GM12892 (cell line): ENCODE results near the gene DOCK6.
"Not testable (repeated sequence)": the region's sequence is repeated elsewhere in the genome, so short reads cannot be mapped to it uniquely, and the experiment has no call there.

Experiments used
- POLR2A ChIP-seq: IDR thresholded peaks from 2 replicates; pipeline ENCODE4 v1.6.1; 2011; ENCODE audit warnings: low read depth, low read length, control low read depth
- POLR2AphosphoS5 ChIP-seq: IDR thresholded peaks from 2 replicates; pipeline ENCODE4 v1.6.1; 2011; ENCODE audit warnings: low read depth, low read length, control low read depth
- TAF1 ChIP-seq: IDR thresholded peaks from 2 replicates; pipeline ENCODE4 v1.6.1; 2011; ENCODE audit warnings: low read depth, mild to moderate bottlenecking, control low read depth, low read length, borderline replicate concordance

DNA sequence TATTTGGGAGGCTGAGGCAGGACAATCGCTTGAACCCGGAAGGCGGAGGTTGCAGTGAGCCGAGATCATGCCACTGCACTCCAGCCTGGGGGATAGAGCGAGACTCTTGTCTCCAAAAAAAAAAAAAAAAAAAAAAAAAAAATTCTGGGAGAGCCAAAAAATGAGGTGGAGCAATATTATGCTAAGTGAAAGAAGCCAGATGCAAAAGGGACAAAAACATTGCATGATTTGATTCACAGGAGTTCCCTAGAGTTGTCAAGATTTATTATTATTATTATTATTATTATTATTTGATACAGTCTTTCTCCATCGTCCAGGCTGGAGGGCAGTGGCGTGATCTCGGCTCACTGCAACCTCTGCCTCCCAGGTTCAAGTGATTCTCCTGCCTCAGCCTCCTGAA is 81.3 kb downstream of the DOCK6 start:
- not testable (repeated sequence) for TF ChIP-seq POLR2AphosphoS5, POLR2A, TAF1
